Upper lobe of left lung (tissue), 6 donors: ENCODE data around the gene ARFGEF3. TPM values are rescaled to one million over a fixed set of nuclear protein-coding genes. Genes with fewer than 3 reads are reported as not detected.

ENCODE experiments used
- ATAC-seq, 2 donors: fragments of 200-7000 bp; cut with Tn5 transposase; one replicate each; pipeline ENCODE4 v1.9.1; 2022; ENCODE audit warnings: mild to moderate bottlenecking in 2 of 2, moderate library complexity in 2 of 2; ENCODE audit not compliant: low FRiP score in 2 of 2
- DNase-seq, 2 donors: peaks; one replicate each; pipeline ENCODE4 v3.0.0-alpha.2; 2019 to 2020
- H3K27ac ChIP-seq, 4 donors: fragments of 200-600 bp; sonication (generic); one replicate each; pipeline ENCODE4 v1.5.1; 2016 to 2019
- H3K27me3 ChIP-seq, 4 donors: fragments of 200-600 bp; sonication (generic); one replicate each; pipeline ENCODE4 v1.5.1; 2017 to 2019
- H3K36me3 ChIP-seq, 4 donors: fragments of 200-600 bp; sonication (generic); one replicate each; pipeline ENCODE4 v1.5.1; 2016 to 2019
- H3K4me1 ChIP-seq, 4 donors: fragments of 200-600 bp; sonication (generic); one replicate each; pipeline ENCODE4 v1.5.1; 2018 to 2019
- H3K4me3 ChIP-seq, 4 donors: fragments of 200-600 bp; sonication (generic); one replicate each; pipeline ENCODE4 v1.5.1; 2017 to 2019; ENCODE audit warnings: mild to moderate bottlenecking in 2 of 4, moderate library complexity in 1 of 4
- H3K9me3 ChIP-seq, 4 donors: fragments of 200-600 bp; sonication (generic); one replicate each; pipeline ENCODE4 v1.5.1; 2018 to 2019
- EP300 ChIP-seq, 4 donors: sonication (generic); formaldehyde crosslinking; IDR thresholded peaks; one replicate each; pipeline ENCODE4 v1.5.1; 2017; ENCODE audit warnings: antibody characterized with exemption in 4 of 4, control low read depth in 2 of 4
- POLR2A ChIP-seq, 4 donors: fragments of 450-650 bp; IDR thresholded peaks; one replicate each; pipeline ENCODE4 v1.5.1; 2016 to 2017; ENCODE audit warnings: antibody characterized with exemption in 4 of 4, mild to moderate bottlenecking in 2 of 4
- POLR2AphosphoS5 ChIP-seq, 2 donors: sonication (generic); formaldehyde crosslinking; IDR thresholded peaks; one replicate each; pipeline ENCODE4 v1.5.1; 2017; ENCODE audit warnings: antibody characterized with exemption in 2 of 2
- WGBS, 2 donors: methylation state at CpG; one replicate each; pipeline ENCODE4 v1.1.5; 2017 to 2018; 5-methylcytosine and 5-hydroxymethylcytosine counted together
- total RNA-seq, 6 donors: library from RNA; depleted of rRNA in 4 of 6; stranded (reverse); fragments of >200 nt in 4 of 6; gene quantifications; one replicate each; pipeline versions ENCODE4 v1.1.0 to v1.2.1, GENCODE V29; 2016 to 2021
- TF ChIP-seq, protein P1 (sequence below), 6 experiments: fragments of 450-650 bp in 4 of 6; fragments of 200-600 bp in 2 of 6; sonication (generic) in 2 of 6; IDR thresholded peaks; one replicate each; pipeline ENCODE4 v1.5.1; 2016 to 2019; ENCODE audit warnings: antibody characterized with exemption in 6 of 6
- donor health status: DM: no; HTN: no; CAD: no; lungs with moderate emphysema.
- donor health status: DM: no; HTN: yes; CAD: no; lungs with severe emphysema.

The ARFGEF3 gene
- total RNA-seq, 6 donors from 2014 or later, result 19.8 to 53.6 (median 30.5) TPM

DNA sequence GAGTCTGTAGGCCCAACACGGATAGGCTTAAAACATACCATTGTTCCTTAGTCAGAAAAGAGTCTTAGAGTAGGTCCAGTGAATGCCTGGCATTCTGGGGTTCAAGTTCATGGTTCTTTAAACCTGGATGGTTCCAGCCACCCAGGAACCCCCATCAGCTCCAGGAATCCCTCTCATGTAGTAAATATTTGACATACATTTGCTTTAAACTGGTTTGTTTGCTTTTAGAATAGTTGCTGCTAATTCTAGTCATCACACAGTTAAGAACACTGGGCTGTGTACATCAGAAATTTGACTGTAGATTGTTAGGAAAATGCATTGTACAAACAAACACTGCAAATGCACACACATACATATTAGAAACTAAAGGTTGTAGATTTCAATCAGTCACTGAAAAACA is 87.1 kb downstream of the ARFGEF3 start:
- TF ChIP-seq POLR2A (IDR thresholded peaks at IDR 0.05), result no peak
- TF ChIP-seq POLR2AphosphoS5 (IDR thresholded peaks at IDR 0.05), result no peak
- TF ChIP-seq, protein P1, sequence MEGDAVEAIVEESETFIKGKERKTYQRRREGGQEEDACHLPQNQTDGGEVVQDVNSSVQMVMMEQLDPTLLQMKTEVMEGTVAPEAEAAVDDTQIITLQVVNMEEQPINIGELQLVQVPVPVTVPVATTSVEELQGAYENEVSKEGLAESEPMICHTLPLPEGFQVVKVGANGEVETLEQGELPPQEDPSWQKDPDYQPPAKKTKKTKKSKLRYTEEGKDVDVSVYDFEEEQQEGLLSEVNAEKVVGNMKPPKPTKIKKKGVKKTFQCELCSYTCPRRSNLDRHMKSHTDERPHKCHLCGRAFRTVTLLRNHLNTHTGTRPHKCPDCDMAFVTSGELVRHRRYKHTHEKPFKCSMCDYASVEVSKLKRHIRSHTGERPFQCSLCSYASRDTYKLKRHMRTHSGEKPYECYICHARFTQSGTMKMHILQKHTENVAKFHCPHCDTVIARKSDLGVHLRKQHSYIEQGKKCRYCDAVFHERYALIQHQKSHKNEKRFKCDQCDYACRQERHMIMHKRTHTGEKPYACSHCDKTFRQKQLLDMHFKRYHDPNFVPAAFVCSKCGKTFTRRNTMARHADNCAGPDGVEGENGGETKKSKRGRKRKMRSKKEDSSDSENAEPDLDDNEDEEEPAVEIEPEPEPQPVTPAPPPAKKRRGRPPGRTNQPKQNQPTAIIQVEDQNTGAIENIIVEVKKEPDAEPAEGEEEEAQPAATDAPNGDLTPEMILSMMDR (IDR thresholded peaks at IDR 0.05), result no peak
- no peak for TF ChIP-seq EP300 (IDR thresholded peaks at IDR 0.05)
- DNase-seq, result no peak
- 58 to 60% methylated on average over 1 of the region's 1 CpG for WGBS, 2 donors

DNA sequence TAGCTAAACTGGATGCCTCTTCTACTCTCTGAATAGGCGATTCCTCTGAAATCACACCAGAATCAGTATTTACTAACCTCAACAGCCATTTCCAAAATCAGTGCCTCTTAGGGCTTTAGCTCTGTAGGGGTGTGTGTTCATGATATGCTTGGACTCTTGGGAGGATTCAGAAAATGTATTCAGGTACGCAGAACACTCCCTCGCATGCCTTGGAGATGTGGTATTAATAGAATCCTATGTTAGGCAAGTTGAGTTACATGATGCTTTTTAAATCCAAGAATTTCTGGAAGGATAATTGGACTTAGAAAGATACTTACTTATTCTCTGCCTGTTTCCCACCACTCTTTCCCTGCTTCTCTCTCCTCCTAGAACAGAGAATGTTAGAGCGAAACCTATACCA is 88.3 kb downstream of the ARFGEF3 start:
- WGBS, 2 donors, result 94 to 95% methylated on average over 4 of the region's 4 CpGs
- Histone ChIP-seq H3K36me3 (peaks cover 0 to 7% (median 5%) of the 10 kb centered on the region in 4 donors), H3K9me3 (no peaks in the 10 kb centered on the region), H3K27ac (peak overlapping the region; percentile 21 to 65 (median 46)), H3K27me3 (no peaks in the 10 kb centered on the region), H3K4me1 (peaks cover 0 to 6% (median 0%) of the 10 kb centered on the region in 4 donors), H3K4me3 (no peak overlapping the region)
- ATAC-seq (no peak), DNase-seq (no peak)
- TF ChIP-seq POLR2AphosphoS5 (IDR thresholded peaks at IDR 0.05), result no peak

More for the DNA sequence above, 87.1 kb downstream of the ARFGEF3 start:
- Histone ChIP-seq H3K27me3 (no peaks in the 10 kb centered on the region), H3K9me3 (no peaks in the 10 kb centered on the region), H3K27ac (no peak overlapping the region), H3K4me1 (peaks cover 0 to 6% (median 0%) of the 10 kb centered on the region in 4 donors), H3K4me3 (no peak overlapping the region), H3K36me3 (peaks cover 0 to 4% (median 3%) of the 10 kb centered on the region in 4 donors)
- ATAC-seq, result no peak

DNA sequence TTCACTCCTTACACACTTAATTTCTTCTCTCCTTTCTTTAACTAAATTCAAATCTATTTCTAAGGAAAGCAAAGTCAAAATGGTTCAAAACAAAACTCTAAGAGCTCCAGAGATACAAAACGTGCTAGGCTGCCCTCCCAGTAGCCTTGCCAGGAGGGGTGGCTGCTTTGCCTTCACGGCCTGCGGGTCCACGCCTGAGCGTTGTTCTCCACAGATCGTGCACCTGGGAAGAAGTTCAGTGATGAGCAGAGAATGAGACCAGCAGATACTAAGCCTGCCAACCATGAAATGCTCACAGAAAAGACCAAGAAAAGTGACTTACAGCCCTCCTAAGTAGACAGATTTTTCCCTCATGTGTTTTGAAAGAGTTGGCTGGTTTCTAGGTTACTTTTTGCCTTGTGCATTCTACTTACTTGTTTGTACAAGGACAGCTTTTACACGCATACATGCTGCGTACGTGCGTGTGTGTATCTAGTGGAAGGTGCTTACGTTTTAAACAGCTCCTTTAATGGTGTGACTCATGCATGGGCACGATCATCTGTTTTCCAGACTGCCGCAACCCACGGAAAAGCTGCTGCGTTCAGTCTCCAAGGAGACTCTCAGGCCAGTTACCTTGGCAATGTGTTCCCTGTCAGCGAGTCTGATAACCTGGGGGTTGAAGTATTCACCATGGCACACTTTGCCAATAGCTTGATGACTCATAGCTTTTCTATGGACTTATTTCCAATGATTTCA is 88.9 kb downstream of the ARFGEF3 start:
- DNase-seq, result peak; percentile 22 to 82
- TF ChIP-seq, protein P1 (IDR thresholded peaks at IDR 0.05), result no peak
- peak in 1 of 4 donors; percentile 56 for TF ChIP-seq EP300 (IDR thresholded peaks at IDR 0.05)
- peaks cover 0 to 11% (median 9%) of the 10 kb centered on the region in 4 donors for H3K36me3 ChIP-seq
- H3K4me1 ChIP-seq, result peaks cover 0 to 6% (median 0%) of the 10 kb centered on the region in 4 donors
- no peaks in the 10 kb centered on the region for H3K9me3 ChIP-seq
- H3K4me3 ChIP-seq, result no peak overlapping the region
- ATAC-seq, result peak; percentile 86 to 89
- H3K27me3 ChIP-seq, result no peaks in the 10 kb centered on the region
- H3K27ac ChIP-seq, result peak overlapping the region; percentile 21 to 65 (median 46)
- WGBS, 2 donors, result 77 to 78% methylated on average over 16 of the region's 16 CpGs

DNA sequence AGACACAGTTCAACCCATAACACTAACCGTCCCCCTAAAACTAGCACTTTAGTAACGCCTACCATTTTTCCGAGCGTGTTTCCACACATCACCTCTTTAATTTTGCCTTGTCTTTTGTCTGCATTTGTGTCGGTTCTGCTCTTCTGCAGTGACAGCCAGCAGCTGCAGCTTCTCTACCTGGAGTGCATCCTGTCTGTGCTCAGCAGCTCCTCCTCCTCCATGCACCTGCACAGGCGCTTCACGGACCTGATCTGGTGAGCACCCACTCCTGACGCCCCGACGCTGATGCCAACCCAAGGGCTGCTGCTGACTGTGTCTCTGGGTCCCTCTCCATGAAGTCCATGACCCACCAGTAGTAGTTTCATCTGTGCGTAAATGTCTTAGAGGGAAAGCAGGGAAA is 92.0 kb downstream of the ARFGEF3 start:
- Histone ChIP-seq H3K36me3 (peaks cover 0 to 17% (median 10%) of the 10 kb centered on the region in 4 donors), H3K27ac (no peak overlapping the region), H3K4me1 (peaks cover 0 to 6% (median 3%) of the 10 kb centered on the region in 4 donors), H3K27me3 (no peaks in the 10 kb centered on the region), H3K4me3 (no peak overlapping the region), H3K9me3 (no peaks in the 10 kb centered on the region)
- no peak for DNase-seq
- WGBS, 2 donors, result 96% methylated on average over 10 to 11 of the region's 11 CpGs
- no peak for ATAC-seq
- no peak for TF ChIP-seq POLR2A (IDR thresholded peaks at IDR 0.05)

DNA sequence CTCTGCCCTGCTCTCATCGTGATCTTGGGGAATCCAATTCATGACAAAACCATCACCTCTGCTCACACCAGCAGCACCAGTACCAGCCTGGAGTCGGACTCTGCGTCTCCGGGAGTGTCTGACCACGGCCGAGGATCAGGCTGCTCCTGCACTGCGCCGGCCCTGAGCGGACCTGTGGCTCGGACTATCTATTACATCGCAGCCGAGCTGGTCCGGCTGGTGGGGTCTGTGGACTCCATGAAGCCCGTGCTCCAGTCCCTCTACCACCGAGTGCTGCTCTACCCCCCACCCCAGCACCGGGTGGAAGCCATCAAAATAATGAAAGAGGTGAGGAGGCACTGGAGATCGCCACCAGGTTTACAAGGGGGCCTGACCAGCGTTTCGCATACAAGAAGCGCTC is 93.7 kb downstream of the ARFGEF3 start:
- WGBS, 2 donors, result 94 to 95% methylated on average over 19 to 20 of the region's 20 CpGs
- Histone ChIP-seq H3K27me3 (no peaks in the 10 kb centered on the region), H3K27ac (no peak overlapping the region), H3K9me3 (no peaks in the 10 kb centered on the region), H3K4me1 (peaks cover 0 to 11% (median 2%) of the 10 kb centered on the region in 4 donors), H3K4me3 (no peak overlapping the region), H3K36me3 (peaks cover 0 to 17% (median 10%) of the 10 kb centered on the region in 4 donors)
- no peak for TF ChIP-seq EP300 (IDR thresholded peaks at IDR 0.05)
- TF ChIP-seq POLR2AphosphoS5 (IDR thresholded peaks at IDR 0.05), result no peak
- TF ChIP-seq POLR2A (IDR thresholded peaks at IDR 0.05), result no peak
- ATAC-seq (no peak), DNase-seq (peak in 1 of 2 donors; percentile 71)

DNA sequence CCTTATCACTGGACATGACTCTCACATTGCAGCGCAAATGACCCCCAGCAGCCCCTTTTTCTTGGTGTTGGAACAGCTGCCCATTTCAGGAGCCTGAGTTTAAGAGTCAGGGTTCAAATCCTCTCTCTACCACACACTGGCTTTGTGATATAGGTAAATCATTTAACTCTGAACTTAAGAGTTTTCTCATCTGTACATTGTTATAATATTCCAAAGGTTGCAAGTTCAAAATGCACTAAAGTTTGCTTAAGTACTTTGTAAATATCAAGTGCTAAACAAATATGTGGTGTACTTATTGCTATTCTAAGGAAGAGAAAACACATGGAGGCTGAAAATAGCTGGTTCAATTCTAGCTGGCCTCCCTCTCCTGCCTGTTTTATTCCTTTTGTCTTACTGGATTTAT is 95.9 kb downstream of the ARFGEF3 start:
- 86 to 100% methylated on average over 1 of the region's 1 CpG for WGBS, 2 donors

More for the DNA sequence above, 95.9 kb downstream of the ARFGEF3 start:
- H3K4me3 ChIP-seq, result no peak overlapping the region
- ATAC-seq (no peak), DNase-seq (no peak)
- no peaks in the 10 kb centered on the region for H3K27me3 ChIP-seq
- TF ChIP-seq POLR2A (IDR thresholded peaks at IDR 0.05), result no peak
- TF ChIP-seq POLR2AphosphoS5 (IDR thresholded peaks at IDR 0.05), result no peak
- no peak for TF ChIP-seq EP300 (IDR thresholded peaks at IDR 0.05)
- TF ChIP-seq, protein P1 (IDR thresholded peaks at IDR 0.05), result no peak
- H3K27ac ChIP-seq, result no peak overlapping the region
- peaks cover 0 to 23% (median 13%) of the 10 kb centered on the region in 4 donors for H3K36me3 ChIP-seq
- H3K4me1 ChIP-seq, result peaks cover 0 to 11% (median 1%) of the 10 kb centered on the region in 4 donors
- H3K9me3 ChIP-seq, result no peaks in the 10 kb centered on the region
